DOHH2 (cell line): ENCODE results near the gene OPN4.

Experiments
- EZH2phosphoT487 ChIP-seq: fragments of 200-600 bp; sonication (generic); IDR thresholded peaks from 2 replicates; pipeline ENCODE4 v1.6.1; 2017; ENCODE audit warnings: borderline replicate concordance, mild to moderate bottlenecking, antibody characterized with exemption, low read length, moderate library complexity, mixed read lengths
- TF ChIP-seq, protein P1 (sequence below): fragments of 200-600 bp; sonication (generic); IDR thresholded peaks from one replicate; pipeline ENCODE4 v1.5.1; 2014; ENCODE audit warnings: antibody characterized with exemption, mild to moderate bottlenecking, low read depth, low read length; ENCODE audit not compliant: poor library complexity, severe bottlenecking

DNA sequence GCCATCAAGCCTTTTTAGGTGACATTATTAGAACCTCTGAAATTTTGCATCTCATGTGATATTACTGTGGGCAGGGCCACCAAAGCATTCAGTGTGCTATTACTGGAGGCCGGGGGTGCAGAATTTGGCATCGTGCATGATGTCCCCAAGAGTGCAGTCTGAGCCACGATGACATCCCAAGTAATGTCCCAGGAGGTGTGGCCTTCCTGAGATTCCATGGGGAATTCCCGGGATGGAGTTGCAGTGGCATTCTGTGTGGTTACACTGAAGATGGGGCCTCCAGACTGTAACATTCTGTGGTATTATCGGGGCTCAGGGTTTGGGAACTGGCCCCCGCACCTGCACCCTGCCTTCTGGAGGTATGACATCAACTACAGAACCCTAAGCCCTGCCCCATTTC, 23.0 kb downstream of the OPN4 start:
- TF ChIP-seq, protein P1, sequence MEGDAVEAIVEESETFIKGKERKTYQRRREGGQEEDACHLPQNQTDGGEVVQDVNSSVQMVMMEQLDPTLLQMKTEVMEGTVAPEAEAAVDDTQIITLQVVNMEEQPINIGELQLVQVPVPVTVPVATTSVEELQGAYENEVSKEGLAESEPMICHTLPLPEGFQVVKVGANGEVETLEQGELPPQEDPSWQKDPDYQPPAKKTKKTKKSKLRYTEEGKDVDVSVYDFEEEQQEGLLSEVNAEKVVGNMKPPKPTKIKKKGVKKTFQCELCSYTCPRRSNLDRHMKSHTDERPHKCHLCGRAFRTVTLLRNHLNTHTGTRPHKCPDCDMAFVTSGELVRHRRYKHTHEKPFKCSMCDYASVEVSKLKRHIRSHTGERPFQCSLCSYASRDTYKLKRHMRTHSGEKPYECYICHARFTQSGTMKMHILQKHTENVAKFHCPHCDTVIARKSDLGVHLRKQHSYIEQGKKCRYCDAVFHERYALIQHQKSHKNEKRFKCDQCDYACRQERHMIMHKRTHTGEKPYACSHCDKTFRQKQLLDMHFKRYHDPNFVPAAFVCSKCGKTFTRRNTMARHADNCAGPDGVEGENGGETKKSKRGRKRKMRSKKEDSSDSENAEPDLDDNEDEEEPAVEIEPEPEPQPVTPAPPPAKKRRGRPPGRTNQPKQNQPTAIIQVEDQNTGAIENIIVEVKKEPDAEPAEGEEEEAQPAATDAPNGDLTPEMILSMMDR: no peak
- TF ChIP-seq EZH2phosphoT487: no peak
